PFSK-1 (cell line): Measurements from ENCODE around the gene RBBP4.

Source experiments
- POLR2AphosphoS5 ChIP-seq: IDR thresholded peaks from 2 replicates; pipeline ENCODE4 v1.6.1; 2012; ENCODE audit warnings: low read depth, mild to moderate bottlenecking, control low read depth, low read length, moderate library complexity
- SIN3A ChIP-seq: IDR thresholded peaks from 2 replicates; pipeline ENCODE4 v1.6.1; 2012; ENCODE audit warnings: mild to moderate bottlenecking, low read length, moderate library complexity, borderline replicate concordance; ENCODE audit not compliant: insufficient read depth

DNA sequence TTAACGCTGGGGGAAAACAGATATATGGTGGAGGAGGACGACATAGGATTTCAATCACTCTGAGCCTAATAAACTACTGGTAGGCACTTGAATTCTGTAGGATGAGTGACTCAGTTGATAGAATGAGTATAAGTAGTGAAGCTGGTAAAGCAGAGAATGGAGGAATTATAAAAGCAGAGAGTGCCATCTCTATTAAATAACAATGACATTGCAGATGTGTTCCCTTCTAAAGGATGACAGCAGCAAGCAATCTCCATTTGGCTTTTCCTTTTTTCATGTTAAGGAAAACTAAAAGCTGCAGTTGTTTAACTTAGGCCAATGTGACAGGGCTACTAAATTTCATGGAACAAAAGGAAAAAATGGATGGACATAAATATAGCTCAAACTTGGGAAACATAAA lies 18.2 kb upstream of the RBBP4 start:
- no peak for TF ChIP-seq POLR2AphosphoS5
- TF ChIP-seq SIN3A = no peak
